Left ventricle myocardium inferior (tissue), 1 donor: ENCODE data around the gene SAMD5. TPM values are rescaled to one million over a fixed set of nuclear protein-coding genes. Genes with fewer than 3 reads are reported as not detected.
A peak's percentile ranks its signal among the peaks of the same experiment; 100 is the strongest.
"Not testable (repeated sequence)": the region's sequence is repeated elsewhere in the genome, so short reads cannot be mapped to it uniquely, and the experiment has no call there.

Experiments
- DNase-seq: peaks from one replicate; pipeline ENCODE4 v3.0.0-alpha.2; 2020
- H3K27ac ChIP-seq: fragments of 200-600 bp; replicated peaks from 2 replicates; pipeline ENCODE4 v1.8.0; 2021
- H3K27me3 ChIP-seq: fragments of 200-600 bp; 2 replicates; pipeline ENCODE4 v1.8.0; 2021; ENCODE audit warnings: low read depth
- H3K36me3 ChIP-seq: fragments of 200-600 bp; 2 replicates; pipeline ENCODE4 v1.8.0; 2021
- H3K4me1 ChIP-seq: fragments of 200-600 bp; 2 replicates; pipeline ENCODE4 v1.8.0; 2021
- H3K4me3 ChIP-seq: fragments of 200-600 bp; 2 replicates; pipeline ENCODE4 v1.8.0; 2021; ENCODE audit warnings: mild to moderate bottlenecking, moderate library complexity
- H3K9me3 ChIP-seq: fragments of 200-600 bp; replicated peaks from 2 replicates; pipeline ENCODE4 v1.8.0; 2021
- intact Hi-C: fragments of 100-400 bp; cut with micrococcal nuclease; formaldehyde crosslinking; loops from one replicate; pipeline ENCODE4 v1.11.0; 2022
- total RNA-seq: library from RNA; stranded (reverse); fragmentation: NEBNext Ultra II Directional; extraction: Animal tissue kit (Norgen Biotek cat#: 25700); gene quantifications from one replicate; pipeline ENCODE4 v1.2.1, GENCODE V29; 2021
- TF ChIP-seq, protein P1 (sequence below): fragments of 200-600 bp; IDR thresholded peaks from 2 replicates; pipeline ENCODE4 v1.8.0; 2021; ENCODE audit warnings: antibody characterized with exemption, mild to moderate bottlenecking, borderline replicate concordance
- donor health status: DM: no; HTN: yes; CAD: no; lungs with severe emphysema.

The SAMD5 gene
- total RNA-seq, 1 donor from 2014 or later: 0.33 TPM

GRCh38 chr6:147538821-147539220 lies 30.3 kb downstream of the SAMD5 start:
- intact Hi-C loops: no loop called here
- Histone ChIP-seq H3K4me1 (no peaks in the 10 kb centered on the region), H3K9me3 (peaks cover 13% of the 10 kb centered on the region), H3K27me3 (no peaks in the 10 kb centered on the region), H3K4me3 (no peak overlapping the region), H3K27ac (no peak overlapping the region), H3K36me3 (no peaks in the 10 kb centered on the region)
- TF ChIP-seq, protein P1, sequence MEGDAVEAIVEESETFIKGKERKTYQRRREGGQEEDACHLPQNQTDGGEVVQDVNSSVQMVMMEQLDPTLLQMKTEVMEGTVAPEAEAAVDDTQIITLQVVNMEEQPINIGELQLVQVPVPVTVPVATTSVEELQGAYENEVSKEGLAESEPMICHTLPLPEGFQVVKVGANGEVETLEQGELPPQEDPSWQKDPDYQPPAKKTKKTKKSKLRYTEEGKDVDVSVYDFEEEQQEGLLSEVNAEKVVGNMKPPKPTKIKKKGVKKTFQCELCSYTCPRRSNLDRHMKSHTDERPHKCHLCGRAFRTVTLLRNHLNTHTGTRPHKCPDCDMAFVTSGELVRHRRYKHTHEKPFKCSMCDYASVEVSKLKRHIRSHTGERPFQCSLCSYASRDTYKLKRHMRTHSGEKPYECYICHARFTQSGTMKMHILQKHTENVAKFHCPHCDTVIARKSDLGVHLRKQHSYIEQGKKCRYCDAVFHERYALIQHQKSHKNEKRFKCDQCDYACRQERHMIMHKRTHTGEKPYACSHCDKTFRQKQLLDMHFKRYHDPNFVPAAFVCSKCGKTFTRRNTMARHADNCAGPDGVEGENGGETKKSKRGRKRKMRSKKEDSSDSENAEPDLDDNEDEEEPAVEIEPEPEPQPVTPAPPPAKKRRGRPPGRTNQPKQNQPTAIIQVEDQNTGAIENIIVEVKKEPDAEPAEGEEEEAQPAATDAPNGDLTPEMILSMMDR: no peak
- no peak for DNase-seq

GRCh38 chr6:147540075-147540474 lies 31.6 kb downstream of the SAMD5 start:
- H3K4me1 ChIP-seq: no peaks in the 10 kb centered on the region
- no peak overlapping the region for H3K4me3 ChIP-seq
- no peak overlapping the region for H3K27ac ChIP-seq
- DNase-seq: no peak
- peaks cover 13% of the 10 kb centered on the region for H3K9me3 ChIP-seq
- TF ChIP-seq, protein P1: no peak
- H3K27me3 ChIP-seq: no peaks in the 10 kb centered on the region
- no peaks in the 10 kb centered on the region for H3K36me3 ChIP-seq
- intact Hi-C loops: no loop called here

- intact Hi-C loops, H3K36me3 ChIP-seq, DNase-seq, H3K4me1 ChIP-seq, H3K27ac ChIP-seq, H3K4me3 ChIP-seq, H3K27me3 ChIP-seq: not testable (repeated sequence)
- peaks cover 13% of the 10 kb centered on the region for H3K9me3 ChIP-seq
These were observed 33.9 kb downstream of the SAMD5 start for GRCh38 chr6:147542436-147542835.

GRCh38 chr6:147544420-147544819 lies 35.9 kb downstream of the SAMD5 start:
- Histone ChIP-seq H3K27ac (no peak overlapping the region), H3K27me3 (no peaks in the 10 kb centered on the region), H3K4me3 (no peak overlapping the region), H3K36me3 (no peaks in the 10 kb centered on the region), H3K9me3 (peaks cover 13% of the 10 kb centered on the region), H3K4me1 (peaks cover 8% of the 10 kb centered on the region)
- DNase-seq: no peak
- TF ChIP-seq, protein P1: no peak
- intact Hi-C loops: no loop called here

GRCh38 chr6:147546501-147547368 lies 38.2 kb downstream of the SAMD5 start:
- peaks cover 15% of the 10 kb centered on the region for H3K4me1 ChIP-seq
- peak overlapping the region; percentile 2 for H3K4me3 ChIP-seq
- TF ChIP-seq, protein P1: no peak
- H3K27ac ChIP-seq: peak overlapping the region; percentile 50
- DNase-seq: no peak
- intact Hi-C loops: no loop called here
- H3K9me3 ChIP-seq: peaks cover 10% of the 10 kb centered on the region
- H3K27me3 ChIP-seq: no peaks in the 10 kb centered on the region
- no peaks in the 10 kb centered on the region for H3K36me3 ChIP-seq

DNA sequence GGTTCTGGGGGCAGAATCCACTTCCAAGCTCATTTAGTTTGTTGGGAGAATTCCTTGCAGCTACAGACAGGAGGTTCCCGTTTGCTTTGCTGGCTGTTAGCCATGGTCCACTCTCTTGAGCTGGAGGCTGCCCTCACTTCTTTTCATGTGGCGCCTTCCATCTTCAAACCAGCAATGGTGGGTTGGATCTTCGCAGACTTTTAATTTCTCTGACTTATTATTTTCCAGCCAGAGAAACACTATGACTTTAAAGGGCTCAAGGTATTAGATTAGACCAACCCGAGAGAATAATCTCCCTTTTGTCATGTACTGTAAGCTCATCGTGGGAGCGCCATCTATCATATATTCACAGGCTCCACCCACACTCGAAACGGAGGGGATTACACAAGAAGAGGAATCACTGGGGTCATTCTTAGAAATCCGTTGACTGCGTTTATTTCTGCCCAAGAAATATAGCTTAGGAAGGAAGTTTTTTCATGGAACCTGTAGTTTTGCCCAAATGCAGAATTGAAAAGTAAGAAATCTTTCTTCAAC lies 38.9 kb downstream of the SAMD5 start:
- Histone ChIP-seq H3K27ac (peak overlapping the region; percentile 50), H3K27me3 (no peaks in the 10 kb centered on the region), H3K4me1 (peaks cover 15% of the 10 kb centered on the region), H3K36me3 (no peaks in the 10 kb centered on the region), H3K9me3 (peaks cover 3% of the 10 kb centered on the region), H3K4me3 (peak overlapping the region; percentile 2)
- intact Hi-C loops: no loop called here
- TF ChIP-seq, protein P1: no peak
- no peak for DNase-seq
